ENCODE data around the gene WNT2.

DNA sequence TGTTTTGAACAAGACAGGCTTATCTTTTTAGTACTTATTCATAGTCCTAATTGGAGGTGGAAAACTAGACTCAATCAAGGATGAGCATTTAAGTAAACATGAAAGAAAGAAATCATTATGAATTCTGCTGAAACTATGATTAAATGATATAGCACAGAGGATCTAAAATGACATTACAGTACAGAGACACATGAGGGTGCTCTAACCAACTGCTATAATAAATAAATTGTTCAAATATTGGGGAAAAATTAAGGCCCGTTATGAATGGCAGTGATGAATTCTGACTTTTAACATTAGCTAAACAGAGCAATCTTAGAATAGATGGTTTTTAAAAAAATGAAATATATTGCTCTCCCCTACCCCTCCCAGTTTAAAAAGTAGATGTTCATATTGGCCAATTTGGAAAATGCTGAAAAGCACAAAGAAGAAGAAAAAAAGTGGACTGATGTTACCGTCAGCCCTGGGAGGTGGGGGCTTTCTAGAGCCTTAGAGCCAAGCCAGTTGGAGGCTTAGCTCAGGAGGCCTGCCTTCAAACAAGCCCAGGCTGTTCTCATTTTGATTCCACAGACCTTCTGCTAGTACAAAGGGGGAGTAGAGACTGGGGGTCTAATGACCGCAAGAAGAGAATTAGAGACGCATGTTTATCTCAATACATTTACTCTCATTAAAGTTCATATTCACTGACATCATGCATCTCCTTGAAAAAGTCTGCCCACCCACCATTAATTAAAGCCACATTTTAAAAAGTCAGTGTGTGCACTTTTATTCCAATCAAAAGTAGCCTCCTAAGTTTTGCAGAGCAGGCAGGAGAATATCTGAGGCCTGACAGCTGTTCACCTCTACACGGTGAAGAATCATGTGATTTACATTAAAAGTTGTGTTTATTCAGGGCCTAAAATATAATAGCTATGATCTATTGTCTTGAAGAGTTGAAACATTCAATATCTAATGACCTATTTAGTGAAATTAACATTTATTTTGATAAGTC is 10.0 kb downstream of the WNT2 start:
- TF ChIP-seq EZH2 (IDR thresholded peaks at IDR 0.05; ENCODE audit: low read length) = no peak
- TF ChIP-seq, protein P1, sequence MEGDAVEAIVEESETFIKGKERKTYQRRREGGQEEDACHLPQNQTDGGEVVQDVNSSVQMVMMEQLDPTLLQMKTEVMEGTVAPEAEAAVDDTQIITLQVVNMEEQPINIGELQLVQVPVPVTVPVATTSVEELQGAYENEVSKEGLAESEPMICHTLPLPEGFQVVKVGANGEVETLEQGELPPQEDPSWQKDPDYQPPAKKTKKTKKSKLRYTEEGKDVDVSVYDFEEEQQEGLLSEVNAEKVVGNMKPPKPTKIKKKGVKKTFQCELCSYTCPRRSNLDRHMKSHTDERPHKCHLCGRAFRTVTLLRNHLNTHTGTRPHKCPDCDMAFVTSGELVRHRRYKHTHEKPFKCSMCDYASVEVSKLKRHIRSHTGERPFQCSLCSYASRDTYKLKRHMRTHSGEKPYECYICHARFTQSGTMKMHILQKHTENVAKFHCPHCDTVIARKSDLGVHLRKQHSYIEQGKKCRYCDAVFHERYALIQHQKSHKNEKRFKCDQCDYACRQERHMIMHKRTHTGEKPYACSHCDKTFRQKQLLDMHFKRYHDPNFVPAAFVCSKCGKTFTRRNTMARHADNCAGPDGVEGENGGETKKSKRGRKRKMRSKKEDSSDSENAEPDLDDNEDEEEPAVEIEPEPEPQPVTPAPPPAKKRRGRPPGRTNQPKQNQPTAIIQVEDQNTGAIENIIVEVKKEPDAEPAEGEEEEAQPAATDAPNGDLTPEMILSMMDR (optimal IDR thresholded peaks at IDR 0.05 in 1 of 3, IDR thresholded peaks at IDR 0.05 in 1 of 3, conservative IDR thresholded peaks at IDR 0.05 in 1 of 3; ENCODE audit: extremely low read depth in 1 of 3, insufficient read depth in 2 of 3, low read length in 3 of 3) = no peak
